ENCODE results near the gene LRRC2. TPM values are rescaled to one million over a fixed set of nuclear protein-coding genes. Genes with fewer than 3 reads are reported as not detected.

The LRRC2 gene
- total and polyA plus RNA-seq, 4 donors, result 0.09 to 3.1 (median 0.73) TPM

GRCh38 chr3:46521096-46521495, 45.0 kb downstream of the LRRC2 start:
- peaks cover 0 to 2% (median 0%) of the 10 kb centered on the region in 5 donors for H3K4me1 ChIP-seq (ENCODE audit: control insufficient read depth in 5 of 5, insufficient read depth in 5 of 5, low read length in 5 of 5)
- no peak overlapping the region for H3K4me3 ChIP-seq
- H3K9ac ChIP-seq (ENCODE audit: insufficient read depth in 1 of 2, low read length in 2 of 2), result no peak overlapping the region
- DNase-seq (no peak), ATAC-seq (ENCODE audit: insufficient read depth, low FRiP score) (no peak)
- no peaks in the 10 kb centered on the region for H3K27me3 ChIP-seq (ENCODE audit: control insufficient read depth in 3 of 3, insufficient read depth in 3 of 3, low read length in 2 of 3)
- no peak overlapping the region for H3K27ac ChIP-seq (ENCODE audit: low read depth in 1 of 2, low read length in 1 of 2)
- no peaks in the 10 kb centered on the region for H3K9me3 ChIP-seq (ENCODE audit: control insufficient read depth in 4 of 4, insufficient read depth in 3 of 4, low read length in 3 of 4)
- 81 to 89% methylated on average over 9 of the region's 9 CpGs for WGBS, 2 donors
- TF ChIP-seq CTCF (IDR thresholded peaks at IDR 0.05; ENCODE audit: control extremely low read depth, extremely low read depth), result no peak
- H3K36me3 ChIP-seq (ENCODE audit: control insufficient read depth in 4 of 4, insufficient read depth in 4 of 4, low read length in 4 of 4), result no peaks in the 10 kb centered on the region

GRCh38 chr3:46520531-46520930, 45.6 kb downstream of the LRRC2 start:
- Histone ChIP-seq H3K4me3 (no peak overlapping the region), H3K27ac (ENCODE audit: low read depth in 1 of 2, low read length in 1 of 2) (no peak overlapping the region), H3K9ac (ENCODE audit: insufficient read depth in 1 of 2, low read length in 2 of 2) (no peak overlapping the region), H3K27me3 (ENCODE audit: control insufficient read depth in 3 of 3, insufficient read depth in 3 of 3, low read length in 2 of 3) (no peaks in the 10 kb centered on the region), H3K36me3 (ENCODE audit: control insufficient read depth in 4 of 4, insufficient read depth in 4 of 4, low read length in 4 of 4) (no peaks in the 10 kb centered on the region), H3K9me3 (ENCODE audit: control insufficient read depth in 4 of 4, insufficient read depth in 3 of 4, low read length in 3 of 4) (no peaks in the 10 kb centered on the region), H3K4me1 (ENCODE audit: control insufficient read depth in 5 of 5, insufficient read depth in 5 of 5, low read length in 5 of 5) (peaks cover 0 to 2% (median 0%) of the 10 kb centered on the region in 5 donors)
- 90 to 94% methylated on average over 3 of the region's 3 CpGs for WGBS, 2 donors
- ATAC-seq (ENCODE audit: insufficient read depth, low FRiP score) (no peak), DNase-seq (no peak)
- TF ChIP-seq CTCF (IDR thresholded peaks at IDR 0.05; ENCODE audit: control extremely low read depth, extremely low read depth), result no peak

GRCh38 chr3:46519952-46520351, 46.1 kb downstream of the LRRC2 start:
- 99 to 100% methylated on average over 2 of the region's 2 CpGs for WGBS, 2 donors
- no peak overlapping the region for H3K4me3 ChIP-seq
- H3K9me3 ChIP-seq (ENCODE audit: control insufficient read depth in 4 of 4, insufficient read depth in 3 of 4, low read length in 3 of 4), result no peaks in the 10 kb centered on the region
- peaks cover 0 to 2% (median 0%) of the 10 kb centered on the region in 5 donors for H3K4me1 ChIP-seq (ENCODE audit: control insufficient read depth in 5 of 5, insufficient read depth in 5 of 5, low read length in 5 of 5)
- no peaks in the 10 kb centered on the region for H3K36me3 ChIP-seq (ENCODE audit: control insufficient read depth in 4 of 4, insufficient read depth in 4 of 4, low read length in 4 of 4)
- TF ChIP-seq CTCF (IDR thresholded peaks at IDR 0.05; ENCODE audit: control extremely low read depth, extremely low read depth), result no peak
- DNase-seq (no peak), ATAC-seq (ENCODE audit: insufficient read depth, low FRiP score) (no peak)
- H3K27me3 ChIP-seq (ENCODE audit: control insufficient read depth in 3 of 3, insufficient read depth in 3 of 3, low read length in 2 of 3), result no peaks in the 10 kb centered on the region
- H3K27ac ChIP-seq (ENCODE audit: low read depth in 1 of 2, low read length in 1 of 2), result no peak overlapping the region
- no peak overlapping the region for H3K9ac ChIP-seq (ENCODE audit: insufficient read depth in 1 of 2, low read length in 2 of 2)

- Histone ChIP-seq H3K27me3 (ENCODE audit: control insufficient read depth in 3 of 3, insufficient read depth in 3 of 3, low read length in 2 of 3) (no peaks in the 10 kb centered on the region), H3K27ac (ENCODE audit: low read depth in 1 of 2, low read length in 1 of 2) (no peak overlapping the region), H3K9ac (ENCODE audit: insufficient read depth in 1 of 2, low read length in 2 of 2) (no peak overlapping the region), H3K36me3 (ENCODE audit: control insufficient read depth in 4 of 4, insufficient read depth in 4 of 4, low read length in 4 of 4) (no peaks in the 10 kb centered on the region), H3K4me1 (ENCODE audit: control insufficient read depth in 5 of 5, insufficient read depth in 5 of 5, low read length in 5 of 5) (peaks cover 0 to 2% (median 0%) of the 10 kb centered on the region in 5 donors), H3K9me3 (ENCODE audit: control insufficient read depth in 4 of 4, insufficient read depth in 3 of 4, low read length in 3 of 4) (no peaks in the 10 kb centered on the region), H3K4me3 (no peak overlapping the region)
- ATAC-seq (ENCODE audit: insufficient read depth, low FRiP score) (no peak), DNase-seq (no peak)
- TF ChIP-seq CTCF (IDR thresholded peaks at IDR 0.05; ENCODE audit: control extremely low read depth, extremely low read depth), result no peak
- 90 to 95% methylated on average over 2 of the region's 2 CpGs for WGBS, 2 donors
Observed at GRCh38 chr3:46517784-46518181, 48.3 kb downstream of the LRRC2 start.

All from lung (tissue), 12 donors.